ENCODE results near the gene OLFML2A.

Gene OLFML2A

GRCh38 chr9:124828489-124829333 is 51.8 kb downstream of the OLFML2A start:
- peaks cover 4% of the 10 kb centered on the region; the same call in 1 of the 2 replicates for H3K27me3 ChIP-seq (ENCODE audit: low read depth, low read length)
- no peak overlapping the region for H3K4me2 ChIP-seq (ENCODE audit: low read length)
- no peaks in the 10 kb centered on the region for H4K20me1 ChIP-seq (ENCODE audit: insufficient read depth, low read length)
- no peak overlapping the region for H2AFZ ChIP-seq (ENCODE audit: low read depth, low read length)
- H3K9me3 ChIP-seq (ENCODE audit: insufficient read depth, low read length), result peaks cover 9% of the 10 kb centered on the region
- H3K36me3 ChIP-seq (replicated peaks; ENCODE audit: low read depth, low read length), result no peaks in the 10 kb centered on the region
- no peak overlapping the region for H3K9ac ChIP-seq (ENCODE audit: low read length)
- TF ChIP-seq CTCF (IDR thresholded peaks at IDR 0.05; ENCODE audit: low read depth, low read length) (no peak), EZH2phosphoT487 (IDR thresholded peaks at IDR 0.05; ENCODE audit: low read depth) (no peak)
- H3K4me1 ChIP-seq (ENCODE audit: low read length), result peaks cover 18% of the 10 kb centered on the region
- H3K4me3 ChIP-seq (ENCODE audit: low read length), result no peak overlapping the region
- H3K27ac ChIP-seq (ENCODE audit: low read length), result no peak overlapping the region
- no peaks in the 10 kb centered on the region for H3K79me2 ChIP-seq (ENCODE audit: low read length)

GRCh38 chr9:124829334-124829669 is 52.4 kb downstream of the OLFML2A start:
- Histone ChIP-seq H2AFZ (ENCODE audit: low read depth, low read length) (no peak overlapping the region), H3K4me1 (ENCODE audit: low read length) (peaks cover 12% of the 10 kb centered on the region), H3K36me3 (replicated peaks; ENCODE audit: low read depth, low read length) (no peaks in the 10 kb centered on the region)

GRCh38 chr9:124830593-124830992 is 53.7 kb downstream of the OLFML2A start:
- Histone ChIP-seq H3K4me1 (ENCODE audit: low read length) (no peaks in the 10 kb centered on the region), H3K9ac (ENCODE audit: low read length) (no peak overlapping the region), H3K27me3 (ENCODE audit: low read depth, low read length) (peaks cover 4% of the 10 kb centered on the region; the same call in 1 of the 2 replicates), H3K4me3 (ENCODE audit: low read length) (no peak overlapping the region), H3K27ac (ENCODE audit: low read length) (no peak overlapping the region), H2AFZ (ENCODE audit: low read depth, low read length) (no peak overlapping the region), H4K20me1 (ENCODE audit: insufficient read depth, low read length) (no peaks in the 10 kb centered on the region), H3K36me3 (replicated peaks; ENCODE audit: low read depth, low read length) (no peaks in the 10 kb centered on the region), H3K9me3 (ENCODE audit: insufficient read depth, low read length) (peaks cover 9% of the 10 kb centered on the region), H3K4me2 (ENCODE audit: low read length) (no peak overlapping the region), H3K79me2 (ENCODE audit: low read length) (no peaks in the 10 kb centered on the region)
- TF ChIP-seq CTCF (IDR thresholded peaks at IDR 0.05; ENCODE audit: low read depth, low read length) (no peak), EZH2phosphoT487 (IDR thresholded peaks at IDR 0.05; ENCODE audit: low read depth) (no peak)

More at GRCh38 chr9:124829334-124829669, 52.4 kb downstream of the OLFML2A start:
- Histone ChIP-seq H3K9ac (ENCODE audit: low read length) (no peak overlapping the region), H3K79me2 (ENCODE audit: low read length) (no peaks in the 10 kb centered on the region), H3K27me3 (ENCODE audit: low read depth, low read length) (peaks cover 4% of the 10 kb centered on the region; the same call in 1 of the 2 replicates), H3K27ac (ENCODE audit: low read length) (no peak overlapping the region), H3K4me2 (ENCODE audit: low read length) (no peak overlapping the region), H3K9me3 (ENCODE audit: insufficient read depth, low read length) (peaks cover 9% of the 10 kb centered on the region), H3K4me3 (ENCODE audit: low read length) (no peak overlapping the region), H4K20me1 (ENCODE audit: insufficient read depth, low read length) (no peaks in the 10 kb centered on the region)
- TF ChIP-seq CTCF (IDR thresholded peaks at IDR 0.05; ENCODE audit: low read depth, low read length), result no peak
- TF ChIP-seq EZH2phosphoT487 (IDR thresholded peaks at IDR 0.05; ENCODE audit: low read depth), result no peak

GRCh38 chr9:124831642-124832364 is 54.9 kb downstream of the OLFML2A start:
- no peak overlapping the region for H3K4me2 ChIP-seq (ENCODE audit: low read length)
- TF ChIP-seq EZH2phosphoT487 (IDR thresholded peaks at IDR 0.05; ENCODE audit: low read depth), result no peak
- H4K20me1 ChIP-seq (ENCODE audit: insufficient read depth, low read length), result no peaks in the 10 kb centered on the region
- H3K36me3 ChIP-seq (replicated peaks; ENCODE audit: low read depth, low read length), result no peaks in the 10 kb centered on the region
- no peak overlapping the region for H3K9ac ChIP-seq (ENCODE audit: low read length)
- H3K79me2 ChIP-seq (ENCODE audit: low read length), result no peaks in the 10 kb centered on the region
- no peak overlapping the region for H2AFZ ChIP-seq (ENCODE audit: low read depth, low read length)
- peaks cover 4% of the 10 kb centered on the region; the same call in 1 of the 2 replicates for H3K27me3 ChIP-seq (ENCODE audit: low read depth, low read length)
- 0 out of 2 replicates have a peak, but pooled peaks cover 1% of the 10 kb centered on the region for H3K9me3 ChIP-seq (ENCODE audit: insufficient read depth, low read length)
- no peak overlapping the region for H3K27ac ChIP-seq (ENCODE audit: low read length)
- H3K4me3 ChIP-seq (ENCODE audit: low read length), result no peak overlapping the region
- H3K4me1 ChIP-seq (ENCODE audit: low read length), result no peaks in the 10 kb centered on the region
